Astrocyte of the cerebellum (primary cell): ENCODE measurements around the gene FHL1.

Source experiments
- DNase-seq: peaks from one replicate; pipeline ENCODE4 v3.0.0-alpha.2; 2011; ENCODE audit warnings: low read depth
- H3K4me3 ChIP-seq: 2 replicates; pipeline ENCODE4 v1.5.1; 2011; ENCODE audit warnings: mild to moderate bottlenecking, low read depth, low read length, moderate library complexity
- CTCF ChIP-seq: IDR thresholded peaks from 2 replicates; pipeline ENCODE4 v1.5.1; 2012; ENCODE audit warnings: low read length, low read depth, moderate library complexity, mild to moderate bottlenecking; ENCODE audit errors: missing control alignments
- in situ Hi-C: cut with HindIII; loops from 2 replicates; pipeline ENCODE4 v1.10.0; 2017; ENCODE audit warnings: low sequenced_read_pairs

The FHL1 gene

DNA sequence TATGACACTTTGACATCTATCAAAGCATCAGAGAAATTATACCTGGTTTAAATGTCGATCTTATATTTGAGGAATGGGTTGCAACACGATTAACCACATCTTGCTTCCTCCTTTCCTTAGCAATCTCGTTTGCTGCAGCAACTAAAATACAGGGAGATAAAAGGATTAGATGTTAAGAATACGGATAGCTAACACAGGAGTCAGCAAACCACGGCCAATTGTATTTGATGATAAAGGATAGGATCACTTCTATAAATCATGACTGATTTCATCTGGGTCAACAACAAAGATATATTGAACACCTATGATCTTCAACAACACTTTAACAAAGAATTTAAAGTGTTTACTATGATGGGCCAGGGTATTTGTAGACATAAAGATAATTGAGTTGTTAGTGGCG, 98.9 kb downstream of the FHL1 start:
- no peak overlapping the region for H3K4me3 ChIP-seq
- in situ Hi-C loops = no loop called here
- DNase-seq = no peak
- TF ChIP-seq CTCF = no peak

GRCh38 chrX:136250191-136251040, 103.1 kb downstream of the FHL1 start:
- peak overlapping the region; percentile 61 for H3K4me3 ChIP-seq
- no peak for TF ChIP-seq CTCF
- DNase-seq = no peak
- in situ Hi-C loops = no loop called here

DNA sequence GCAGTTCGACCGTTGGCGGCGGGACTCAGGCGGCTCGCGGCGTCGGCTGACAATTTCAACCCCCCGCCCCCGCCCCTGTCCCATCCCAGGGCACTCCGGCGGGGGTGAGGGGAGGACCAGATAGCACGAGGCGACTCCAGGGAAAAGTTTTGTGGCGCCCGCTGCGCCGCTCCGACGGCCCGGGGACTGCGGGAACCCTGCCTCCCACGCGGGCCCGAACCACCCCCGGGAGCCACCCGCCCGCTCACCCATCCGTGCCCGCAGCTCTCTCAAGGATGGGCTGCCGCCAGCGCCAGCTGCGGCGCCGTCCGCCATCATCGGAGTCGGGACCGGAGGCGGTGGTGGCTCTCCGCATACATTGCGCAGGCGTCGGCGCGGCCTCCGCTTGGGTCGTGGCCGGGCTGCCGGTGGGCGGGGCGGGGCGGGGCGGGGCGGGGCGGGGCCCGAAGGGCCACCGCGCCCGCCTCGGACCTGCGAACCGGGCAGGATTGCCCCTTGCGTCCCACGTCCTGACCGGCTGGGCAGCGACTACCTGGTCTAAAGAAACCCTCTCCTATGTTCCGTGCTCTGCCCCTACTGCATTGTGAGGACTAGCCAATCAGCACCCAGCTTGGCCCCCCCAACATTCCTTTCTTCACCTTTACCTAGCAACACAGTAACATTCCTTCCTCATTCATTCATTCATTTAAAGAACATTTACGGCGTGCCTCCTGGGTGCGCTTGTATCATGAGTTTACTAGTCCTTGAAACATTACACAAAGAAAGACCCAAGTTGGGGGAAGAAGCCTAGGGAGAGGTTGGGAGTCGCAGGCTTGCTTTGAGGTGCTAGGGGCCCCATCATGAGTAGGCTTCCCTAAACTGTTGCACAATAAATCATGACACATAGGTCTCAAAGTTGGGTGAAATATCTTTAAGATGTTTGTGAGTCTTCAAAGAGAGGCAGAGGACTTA, 104.0 kb downstream of the FHL1 start, which contains the start of gene MAP7D3:
MAP7D3 (minus strand) TSS at position 360 of the 951 bp plus-strand sequence; CDS start at position 318, 42 bp downstream.
- DNase-seq = no peak
- H3K4me3 ChIP-seq = peak within 1 kb of the TSS; percentile 61
- in situ Hi-C loops = no loop called here
- no peak for TF ChIP-seq CTCF

DNA sequence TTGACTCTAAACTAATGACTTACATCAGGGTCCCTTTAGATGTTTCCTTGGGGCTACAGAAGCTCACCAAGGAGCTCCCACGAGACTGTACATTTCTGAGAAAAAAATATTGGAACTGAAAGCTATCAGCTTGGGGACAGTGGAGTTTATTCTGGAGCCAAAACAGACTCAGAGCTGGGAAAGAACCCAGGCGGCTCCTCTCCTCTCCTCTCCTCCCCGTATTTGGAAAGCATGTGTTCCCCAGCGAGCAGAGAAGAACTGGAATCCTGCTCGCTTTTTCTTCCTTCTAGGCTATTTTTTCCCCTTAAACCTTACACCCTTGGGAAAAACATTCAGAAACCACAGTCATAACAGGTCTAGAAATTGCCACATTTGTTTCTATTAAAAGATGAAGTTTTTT, 108.2 kb downstream of the FHL1 start:
- DNase-seq = no peak
- no peak overlapping the region for H3K4me3 ChIP-seq
- no peak for TF ChIP-seq CTCF
- in situ Hi-C loops = no loop called here

GRCh38 chrX:136256026-136256425, 108.7 kb downstream of the FHL1 start:
- H3K4me3 ChIP-seq = no peak overlapping the region
- no peak for TF ChIP-seq CTCF
- in situ Hi-C loops = no loop called here
- no peak for DNase-seq

DNA sequence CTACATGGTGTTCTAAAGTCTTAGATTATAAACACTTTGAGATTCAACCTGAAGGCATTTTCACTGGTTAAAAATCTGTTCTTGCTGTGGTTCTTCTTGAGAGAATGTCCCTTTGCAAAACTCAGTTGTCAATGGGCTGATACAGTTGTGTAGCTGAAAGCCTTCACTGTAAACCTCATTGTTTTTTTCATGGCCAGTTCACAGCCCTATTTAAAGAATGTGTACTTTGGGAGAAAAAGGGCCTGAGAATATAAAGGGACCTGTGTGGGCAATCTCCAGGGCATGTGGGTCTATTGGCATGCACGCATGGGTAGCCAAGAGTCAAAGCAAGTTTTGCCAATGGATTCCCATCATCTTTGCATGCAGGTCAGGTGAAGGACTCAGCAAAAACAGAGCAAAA, 111.6 kb downstream of the FHL1 start:
- no peak for TF ChIP-seq CTCF
- no peak overlapping the region for H3K4me3 ChIP-seq
- in situ Hi-C loops = no loop called here
- no peak for DNase-seq
